ENCODE results near the gene IMPACT.

Gene IMPACT

GRCh38 chr18:24402209-24402785, 24.2 kb upstream of the IMPACT start:
- in situ Hi-C loops (cut with MboI; ENCODE audit: low sequenced_read_pairs, unreplicated experiment): no loop called here
- no peak for DNase-seq (ENCODE audit: low spot score)
- no peak for TF ChIP-seq CTCF (IDR thresholded peaks at IDR 0.05; ENCODE audit: borderline replicate concordance, control extremely low read depth, extremely low read depth, insufficient read depth, missing control alignments)

DNA sequence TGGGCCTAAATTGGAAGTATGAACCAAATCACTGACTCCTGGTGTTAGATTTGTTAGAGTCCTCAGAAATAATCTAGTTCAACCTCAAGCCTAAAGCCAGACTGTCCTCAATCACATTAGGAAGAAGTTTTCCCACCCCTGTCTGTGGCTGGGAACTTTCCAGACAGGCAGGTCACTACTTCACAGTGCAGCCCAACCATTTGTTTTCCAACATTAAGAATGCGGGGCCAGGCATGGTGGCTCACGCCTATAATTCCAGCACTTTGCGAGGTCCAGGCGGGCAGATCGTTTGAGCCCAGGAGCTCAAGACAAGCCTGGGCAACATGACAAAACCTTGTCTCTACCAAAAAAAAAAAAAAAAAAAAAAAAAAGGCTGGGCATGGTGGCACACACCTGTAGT, 23.4 kb upstream of the IMPACT start:
- in situ Hi-C loops (cut with MboI; ENCODE audit: low sequenced_read_pairs, unreplicated experiment): no loop called here
- DNase-seq (ENCODE audit: low spot score): no peak
- TF ChIP-seq CTCF (IDR thresholded peaks at IDR 0.05; ENCODE audit: borderline replicate concordance, control extremely low read depth, extremely low read depth, insufficient read depth, missing control alignments): no peak

- no peak for TF ChIP-seq CTCF (IDR thresholded peaks at IDR 0.05; ENCODE audit: borderline replicate concordance, control extremely low read depth, extremely low read depth, insufficient read depth, missing control alignments)
- in situ Hi-C loops (cut with MboI; ENCODE audit: low sequenced_read_pairs, unreplicated experiment): no loop called here
- DNase-seq (ENCODE audit: low spot score): no peak
Observed at GRCh38 chr18:24404591-24404990, 21.9 kb upstream of the IMPACT start.

GRCh38 chr18:24408496-24408895, 18.0 kb upstream of the IMPACT start:
- no peak for TF ChIP-seq CTCF (IDR thresholded peaks at IDR 0.05; ENCODE audit: borderline replicate concordance, control extremely low read depth, extremely low read depth, insufficient read depth, missing control alignments)
- in situ Hi-C loops (cut with MboI; ENCODE audit: low sequenced_read_pairs, unreplicated experiment): no loop called here
- no peak for DNase-seq (ENCODE audit: low spot score)

DNA sequence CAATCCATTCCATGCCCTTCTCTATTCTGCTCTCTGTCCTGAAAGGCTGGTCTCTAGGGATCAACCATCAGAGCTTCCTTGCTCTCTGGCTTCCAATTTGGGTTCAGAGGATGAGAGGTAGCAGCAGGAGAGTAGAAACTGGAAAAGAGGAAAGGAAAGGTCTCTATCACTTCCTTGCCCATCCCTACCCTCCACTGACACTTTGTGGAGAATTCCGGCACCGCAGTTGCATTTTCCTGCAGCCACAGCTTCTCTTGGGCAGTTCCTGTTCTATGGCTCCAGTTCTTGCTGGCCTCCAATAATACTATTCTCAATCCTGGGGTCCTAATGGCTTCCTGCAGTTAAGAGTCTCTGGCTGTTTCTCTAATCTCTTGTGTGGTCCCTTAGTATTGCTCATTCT, 13.3 kb upstream of the IMPACT start:
- TF ChIP-seq CTCF (IDR thresholded peaks at IDR 0.05; ENCODE audit: borderline replicate concordance, control extremely low read depth, extremely low read depth, insufficient read depth, missing control alignments): no peak
- DNase-seq (ENCODE audit: low spot score): no peak
- in situ Hi-C loops (cut with MboI; ENCODE audit: low sequenced_read_pairs, unreplicated experiment): no loop called here

DNA sequence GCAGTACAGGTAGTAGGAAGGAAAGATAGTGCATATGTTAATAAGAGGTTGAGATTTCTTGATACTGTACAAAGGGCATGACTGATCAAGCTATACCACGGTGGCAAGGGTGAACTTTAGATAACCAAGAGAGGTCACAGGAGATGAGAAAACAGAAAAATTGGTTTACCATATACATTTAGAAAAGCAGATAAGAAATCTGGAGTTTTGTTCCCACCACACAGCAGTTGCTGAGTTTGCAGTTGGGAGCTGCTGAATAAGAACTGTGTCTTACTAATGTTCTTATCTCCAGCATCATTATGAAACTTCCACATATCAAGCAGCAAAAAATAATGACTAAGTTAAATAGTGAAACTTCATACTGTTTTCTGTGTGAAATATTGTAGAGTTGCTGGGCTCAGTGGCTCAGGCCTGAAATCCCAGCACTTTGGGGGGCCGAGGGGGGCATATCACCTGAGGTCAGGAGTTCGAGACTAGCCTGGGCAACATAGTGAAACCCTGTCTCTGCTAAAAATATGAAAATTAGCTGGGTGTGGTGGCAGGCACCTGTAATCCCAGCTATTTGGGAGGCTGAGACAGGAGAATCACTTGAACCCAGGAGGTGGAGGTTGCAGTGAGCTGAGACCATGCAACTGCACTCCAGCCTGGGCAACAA, 12.0 kb upstream of the IMPACT start:
- TF ChIP-seq CTCF (IDR thresholded peaks at IDR 0.05; ENCODE audit: borderline replicate concordance, control extremely low read depth, extremely low read depth, insufficient read depth, missing control alignments): no peak
- in situ Hi-C loops (cut with MboI; ENCODE audit: low sequenced_read_pairs, unreplicated experiment): no loop called here
- no peak for DNase-seq (ENCODE audit: low spot score)
